NCI-H1417 (cell line): ENCODE results near the gene PNKD.

Source experiments
- DNase-seq, 3 experiments: peaks; one replicate each; lab custom pipeline; 2025; lab: John Stamatoyannopoulos, UW

The PNKD gene

GRCh38 chr2:218315397-218315796 lies 45.1 kb downstream of the PNKD start:
- no peak for DNase-seq

- no peak for DNase-seq
These were observed 46.9 kb downstream of the PNKD start for GRCh38 chr2:218317303-218317630.

- DNase-seq = no peak
These were observed 47.5 kb downstream of the PNKD start for GRCh38 chr2:218317835-218318234.

GRCh38 chr2:218318241-218318640 lies 47.9 kb downstream of the PNKD start:
- no peak for DNase-seq

- peak in 2 of 3 experiments; percentile 5 to 23 for DNase-seq
These were observed 49.6 kb downstream of the PNKD start for GRCh38 chr2:218319813-218320365.

- DNase-seq = no peak
These were observed 50.5 kb downstream of the PNKD start for GRCh38 chr2:218320704-218321336.

GRCh38 chr2:218322768-218323525 lies 52.6 kb downstream of the PNKD start:
- DNase-seq = peak; percentile 71 to 86 (median 81)

GRCh38 chr2:218323526-218324472 lies 53.5 kb downstream of the PNKD start:
- peak; percentile 11 to 48 (median 29) for DNase-seq

GRCh38 chr2:218325566-218326160 lies 55.3 kb downstream of the PNKD start:
- peak in 2 of 3 experiments; percentile 3 to 8 for DNase-seq

GRCh38 chr2:218326315-218326714 lies 56.0 kb downstream of the PNKD start:
- no peak for DNase-seq

- DNase-seq = no peak
These were observed 57.3 kb downstream of the PNKD start for GRCh38 chr2:218327451-218328210.

GRCh38 chr2:218328294-218328693 lies 58.0 kb downstream of the PNKD start:
- DNase-seq = no peak

GRCh38 chr2:218329027-218329825 lies 58.9 kb downstream of the PNKD start:
- no peak for DNase-seq

GRCh38 chr2:218329826-218330593 lies 59.7 kb downstream of the PNKD start:
- no peak for DNase-seq

- DNase-seq = no peak
These were observed 61.4 kb downstream of the PNKD start for GRCh38 chr2:218331745-218332144.

GRCh38 chr2:218332288-218332687 lies 62.0 kb downstream of the PNKD start:
- no peak for DNase-seq

- DNase-seq = no peak
These were observed 62.8 kb downstream of the PNKD start for GRCh38 chr2:218332920-218333645.

GRCh38 chr2:218334531-218334930 lies 64.2 kb downstream of the PNKD start:
- DNase-seq = no peak

- no peak for DNase-seq
These were observed 70.3 kb downstream of the PNKD start for GRCh38 chr2:218340656-218341055.
